Effector CD8-positive, alpha-beta T cell (primary cell): ENCODE measurements around the gene PTGR2.
"Not testable (repeated sequence)": the region's sequence is repeated elsewhere in the genome, so short reads cannot be mapped to it uniquely, and the experiment has no call there.

ENCODE experiments used
- DNase-seq: peaks from one replicate; lab custom pipeline; 2025; lab: John Stamatoyannopoulos, UW

Gene PTGR2

DNA sequence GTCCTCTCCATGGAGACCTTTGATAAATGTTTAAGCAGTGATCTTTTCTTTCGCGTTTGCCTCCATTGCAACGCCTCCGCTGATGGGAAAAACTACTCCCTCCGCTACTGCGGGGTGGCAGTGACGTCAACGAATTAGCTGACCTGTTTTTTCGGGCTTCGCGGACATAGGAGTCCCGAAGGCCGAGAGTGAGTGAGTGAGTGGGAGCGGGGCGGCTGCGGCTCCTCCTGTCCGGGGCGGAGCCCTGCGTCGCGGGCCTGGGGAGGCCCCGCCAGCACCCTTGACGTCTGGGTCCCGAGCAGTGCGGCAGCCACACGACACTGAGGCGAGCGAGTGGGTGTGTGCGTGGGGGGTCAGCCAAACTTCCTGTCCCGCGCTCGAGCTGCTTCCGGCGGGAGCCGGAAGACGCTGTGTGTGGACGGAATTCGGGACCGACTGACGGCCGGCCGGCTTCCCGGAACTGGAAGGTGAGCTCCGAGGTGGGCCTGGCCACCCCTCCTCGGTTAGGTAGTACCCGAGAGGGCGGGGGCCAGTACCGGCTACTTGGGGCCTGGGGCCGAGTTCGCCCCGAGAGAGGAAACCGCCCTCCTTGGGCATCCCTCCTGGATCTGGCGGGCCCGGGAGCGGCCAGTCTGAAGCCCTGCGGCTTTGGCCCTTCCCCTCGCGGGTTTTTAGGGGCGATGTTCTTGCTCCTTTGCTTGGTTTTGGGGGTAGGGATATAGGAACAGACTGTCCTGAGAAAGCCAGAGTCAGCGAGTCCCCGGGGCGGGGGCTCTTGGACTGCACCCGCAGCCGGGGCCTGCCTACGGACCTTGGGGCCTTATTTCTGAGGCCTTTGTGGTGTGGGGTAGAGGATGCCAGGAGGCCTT is 35.1 kb downstream of the PTGR2 start, which contains the start of gene ZNF410:
ZNF410 (plus strand) TSS at position 411 of the 869 bp plus-strand sequence. CDS start 5,317 bp downstream, outside the sequence.
- DNase-seq: peak; percentile 79

DNA sequence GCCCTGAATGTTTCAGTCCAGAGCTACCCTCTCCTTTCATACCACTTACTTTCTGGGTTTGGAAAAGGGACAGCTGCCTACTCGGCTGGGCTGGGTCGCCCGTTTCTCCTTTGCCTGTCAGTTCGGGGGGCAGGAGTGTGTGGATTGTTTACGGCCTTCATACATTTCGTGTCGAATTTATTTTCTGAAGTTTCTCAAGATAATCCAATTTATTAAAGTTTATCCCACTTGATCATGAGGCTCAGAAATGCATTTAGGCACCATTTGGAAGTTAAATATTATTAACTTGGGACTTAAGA is 35.6 kb downstream of the PTGR2 start:
- no peak for DNase-seq

DNA sequence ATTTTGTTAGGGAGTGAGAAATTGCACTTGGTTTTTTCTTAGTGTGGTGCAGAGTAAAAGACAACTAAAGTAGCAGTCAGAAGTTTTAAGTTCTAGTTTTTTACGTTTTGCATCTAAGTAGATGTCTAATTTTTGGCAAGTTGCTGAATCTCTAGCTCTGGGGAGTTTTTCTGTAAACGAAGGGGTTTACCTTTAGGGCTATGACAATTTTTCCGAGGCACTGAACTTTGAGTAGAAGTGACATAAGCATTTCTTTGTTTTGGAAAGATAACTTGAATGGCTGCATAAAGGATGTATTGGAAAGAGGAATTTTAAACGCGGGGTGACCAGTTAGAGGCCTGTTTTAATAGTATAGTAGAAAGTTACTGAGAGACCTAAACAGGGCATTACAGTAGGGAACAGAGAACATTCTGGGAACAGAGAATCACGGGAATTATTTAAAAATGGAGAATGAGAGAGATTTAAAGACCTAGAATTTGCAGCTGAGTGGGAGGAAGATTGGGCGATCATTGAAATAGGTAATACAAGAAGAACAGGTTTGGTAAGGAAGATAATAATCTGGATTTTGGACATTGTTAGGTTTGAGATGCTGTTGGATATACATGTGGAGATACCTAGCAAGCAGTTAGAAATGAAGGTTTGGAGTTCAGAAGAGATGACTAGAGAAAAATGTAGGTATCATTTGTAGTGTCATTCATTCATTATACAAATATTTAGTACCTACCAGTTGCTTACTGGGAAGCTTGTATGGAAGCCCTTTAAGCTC is 36.2 kb downstream of the PTGR2 start:
- no peak for DNase-seq

DNA sequence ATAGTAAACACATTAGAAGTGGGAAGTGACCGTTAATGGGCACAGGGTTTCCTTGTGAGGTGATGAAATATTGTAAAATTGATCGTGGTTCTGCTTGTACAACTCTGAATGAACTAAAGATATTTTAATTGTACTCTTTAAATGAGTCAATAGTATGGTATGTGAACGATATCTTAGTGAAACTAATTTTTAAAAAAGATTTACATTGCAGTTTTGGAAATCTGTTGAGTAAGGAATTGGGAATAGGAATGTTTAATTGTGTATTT is 36.8 kb downstream of the PTGR2 start:
- DNase-seq: no peak

DNA sequence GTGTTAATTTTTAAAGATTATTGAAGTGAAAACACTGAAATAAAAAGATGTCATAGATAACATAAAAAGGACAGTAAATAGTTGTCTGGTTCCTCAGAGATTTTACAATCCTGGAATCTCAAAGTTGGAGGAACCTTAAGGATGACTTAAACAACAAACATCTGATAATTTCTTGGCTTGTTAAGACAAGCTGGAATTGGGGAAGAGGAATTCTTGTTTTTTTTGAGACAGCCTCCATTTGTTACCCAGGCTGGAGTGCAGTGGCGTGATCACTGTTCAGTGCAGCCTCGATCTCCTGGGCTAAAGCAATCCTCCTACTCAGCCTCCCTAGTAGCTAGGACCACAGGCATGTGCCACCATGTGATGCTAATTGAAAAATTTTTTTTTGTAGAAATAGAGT is 37.3 kb downstream of the PTGR2 start:
- no peak for DNase-seq

DNA sequence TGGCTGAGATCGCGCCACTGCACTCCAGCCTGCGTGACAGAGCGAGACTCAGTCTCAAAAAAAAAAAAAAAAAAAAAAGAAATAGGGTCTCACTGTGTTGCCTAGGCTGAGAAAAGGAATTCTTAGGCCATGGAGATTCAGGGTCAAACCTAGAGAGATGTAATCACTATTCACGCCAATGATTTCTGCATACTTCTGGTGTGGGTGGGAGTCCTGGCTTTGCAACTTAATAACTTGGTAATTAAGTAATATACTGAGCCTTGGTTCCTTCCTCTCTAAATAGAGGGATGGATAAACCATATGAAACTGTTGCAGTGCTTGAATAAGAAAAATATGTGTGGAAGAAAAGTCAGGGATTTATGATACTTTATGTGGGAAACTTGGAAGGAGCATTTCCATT is 37.7 kb downstream of the PTGR2 start:
- no peak for DNase-seq

DNA sequence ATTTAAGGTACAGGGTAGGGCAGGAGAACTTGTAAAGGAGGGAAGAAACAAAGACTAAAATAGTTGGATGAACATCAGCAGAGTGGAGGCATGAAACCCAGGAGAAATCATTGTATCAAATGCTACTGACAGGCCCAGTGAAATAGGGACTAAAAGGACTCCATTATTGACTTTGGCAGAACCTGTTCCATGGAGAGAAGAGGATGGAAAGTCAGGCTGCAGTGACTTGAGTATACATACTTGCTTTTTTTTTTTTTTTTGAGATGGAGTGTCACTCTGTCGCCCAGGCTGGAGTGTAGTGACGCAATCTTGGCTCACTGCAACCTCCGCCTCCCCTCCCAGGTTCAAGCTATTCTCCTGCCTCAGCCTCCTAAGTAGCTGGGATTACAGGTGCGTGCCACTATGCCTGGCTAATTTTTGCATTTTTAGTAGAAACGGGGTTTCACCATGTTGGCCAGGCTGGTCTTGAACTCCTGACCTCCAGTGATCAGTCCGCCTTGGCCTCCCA is 42.6 kb downstream of the PTGR2 start:
- not testable (repeated sequence) for DNase-seq

DNA sequence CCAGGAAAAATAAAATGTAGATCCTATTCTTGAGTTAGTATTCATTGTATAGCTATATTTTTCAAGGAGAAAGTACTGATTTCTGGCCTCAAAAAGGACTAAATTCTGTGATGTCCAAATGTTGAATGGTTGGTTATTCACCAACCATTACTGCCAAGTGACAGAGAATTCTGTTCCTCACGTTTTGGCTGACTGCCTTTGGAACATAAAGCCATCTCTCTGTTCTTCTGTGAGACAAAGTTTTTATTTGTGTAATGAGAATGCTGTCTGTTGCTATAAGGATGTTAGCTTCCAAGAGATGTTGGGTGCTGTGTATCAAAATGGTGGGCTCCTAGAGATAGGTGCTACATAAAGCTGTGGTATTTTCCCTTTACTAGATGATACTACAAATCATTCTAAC is 44.3 kb downstream of the PTGR2 start:
- no peak for DNase-seq

DNA sequence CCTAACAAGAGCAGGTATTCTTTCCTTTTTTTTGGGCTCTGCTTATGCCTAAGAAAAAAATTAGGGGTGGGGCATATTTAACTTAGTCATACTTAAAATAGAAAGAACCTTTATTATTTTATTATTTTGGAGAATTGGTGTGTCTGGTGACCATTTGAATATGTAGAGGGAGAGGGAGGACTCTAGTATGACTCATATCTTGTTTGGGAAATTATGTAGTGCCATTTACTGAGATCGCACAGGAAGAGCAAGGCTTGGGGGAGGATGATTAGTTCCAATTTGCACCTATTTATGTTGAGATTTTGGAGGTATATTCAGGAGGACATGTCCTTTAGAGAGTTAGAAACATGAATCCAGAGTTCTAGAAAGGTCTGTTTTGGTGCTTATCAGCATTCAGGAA is 44.9 kb downstream of the PTGR2 start:
- no peak for DNase-seq

DNA sequence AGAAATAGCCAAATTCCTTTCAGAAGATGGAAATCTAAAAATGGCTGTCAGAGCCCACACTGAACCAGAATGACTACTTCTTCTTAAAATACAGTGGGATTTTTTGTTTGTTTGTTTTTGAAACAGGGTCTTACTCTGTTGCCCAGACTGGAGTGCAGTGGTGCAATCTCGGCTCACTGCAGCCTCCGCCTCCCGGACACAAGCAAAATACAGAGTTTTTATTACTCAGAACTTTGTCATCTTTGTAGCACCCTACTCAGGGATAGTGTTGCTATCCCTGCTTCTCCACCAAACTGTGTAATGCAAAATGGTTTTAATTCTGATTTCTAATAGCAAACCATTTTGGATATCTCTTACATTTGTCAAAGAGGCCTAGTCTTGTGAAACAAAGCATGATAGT is 51.4 kb downstream of the PTGR2 start:
- no peak for DNase-seq

DNA sequence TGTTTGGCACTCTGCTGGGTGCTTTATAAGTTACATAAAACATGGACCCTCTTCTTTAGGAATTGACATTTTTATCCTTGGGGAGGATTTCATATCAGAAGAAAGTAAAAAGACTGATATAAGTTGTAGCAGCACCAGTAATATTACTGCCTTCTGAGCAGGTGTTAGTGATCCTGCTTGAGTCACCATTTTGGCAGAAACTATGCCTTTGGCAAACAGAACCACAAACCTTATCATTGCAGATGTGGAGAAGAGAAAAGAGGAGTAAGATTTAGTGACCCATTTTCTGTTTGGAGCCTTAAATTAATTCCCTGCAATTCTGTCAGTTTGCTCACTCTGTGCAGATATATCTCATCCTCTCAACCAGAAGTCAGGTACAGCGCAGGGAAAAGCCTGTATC is 58.0 kb downstream of the PTGR2 start:
- DNase-seq: no peak

DNA sequence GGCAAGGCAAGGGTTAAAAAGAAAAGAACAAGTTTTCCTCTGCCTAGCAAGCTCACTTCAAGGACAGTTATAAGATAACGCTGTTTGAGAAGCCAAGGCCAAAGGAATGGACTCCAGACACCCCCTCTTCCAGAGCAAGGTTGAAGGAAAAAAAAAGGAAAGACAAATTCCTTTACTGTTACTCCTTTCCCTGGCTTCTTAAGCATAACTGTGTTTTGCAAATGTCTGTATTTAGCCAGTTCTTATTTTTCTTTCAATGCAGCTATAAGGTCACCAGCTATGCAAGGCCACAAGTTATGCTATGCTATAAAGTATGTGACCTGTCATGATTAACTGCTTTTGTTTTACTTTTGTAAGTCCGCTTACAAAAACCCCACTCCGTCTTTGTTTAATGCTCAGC is 61.6 kb downstream of the PTGR2 start:
- DNase-seq: no peak

DNA sequence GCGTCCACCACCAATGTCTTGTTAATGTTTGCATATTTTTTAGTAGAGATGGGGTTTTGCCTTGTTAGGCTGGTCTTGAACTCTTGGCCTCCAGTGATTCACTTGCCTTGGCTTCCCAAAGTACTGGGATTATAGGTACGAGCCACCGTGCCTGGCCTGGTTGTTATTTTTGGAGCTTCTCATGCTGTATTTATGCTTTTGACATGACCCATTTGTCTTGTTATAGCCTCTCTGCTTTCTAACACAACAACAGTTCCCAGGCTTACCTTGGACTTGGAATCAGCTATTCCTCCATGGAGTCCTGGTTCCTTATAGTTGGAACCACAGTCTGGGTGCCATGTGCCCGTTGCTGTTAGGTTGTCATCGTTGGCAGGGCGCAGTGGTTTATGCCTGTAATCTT is 64.7 kb downstream of the PTGR2 start:
- DNase-seq: no peak

DNA sequence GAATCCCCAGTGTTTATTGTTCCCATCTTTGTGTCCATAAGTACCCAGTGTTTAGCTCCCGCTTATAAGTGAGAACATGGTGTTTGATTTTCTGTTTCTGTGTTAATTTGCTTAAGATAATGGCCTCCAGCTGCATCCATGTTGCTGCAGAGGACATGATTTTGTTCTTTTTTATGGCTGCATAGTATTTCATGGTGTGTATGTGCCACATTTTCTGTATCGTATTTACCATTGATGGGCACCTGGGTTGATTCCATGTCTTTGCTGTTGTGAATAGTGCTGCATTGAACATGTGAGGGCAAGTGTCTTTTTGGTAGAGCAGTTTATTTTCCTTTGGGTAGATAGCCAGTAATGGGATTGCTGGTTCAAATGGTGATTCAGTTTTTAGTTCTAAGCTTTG is 67.8 kb downstream of the PTGR2 start:
- DNase-seq: not testable (repeated sequence)

DNA sequence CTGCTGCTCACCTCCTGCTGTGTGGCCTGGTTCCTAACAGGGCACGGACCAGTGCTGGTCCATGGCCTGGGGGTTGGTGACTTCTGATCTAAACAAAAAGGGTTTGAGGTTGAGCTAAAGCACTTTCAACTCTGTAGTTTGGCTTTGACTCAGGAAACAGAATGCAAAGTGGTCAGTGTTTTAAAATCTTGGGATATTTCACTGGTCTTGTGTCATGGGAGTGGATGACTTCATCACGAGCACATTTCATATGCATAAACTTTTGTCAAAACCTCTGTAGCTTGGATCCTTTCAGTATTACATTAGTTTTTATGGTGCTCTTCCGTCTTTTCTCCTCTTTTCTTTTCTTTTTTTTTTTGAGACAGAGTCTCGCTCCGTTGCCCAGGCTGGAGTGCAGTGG is 72.7 kb downstream of the PTGR2 start:
- no peak for DNase-seq
